Measurements from ENCODE around the gene ARHGAP26.
"Not testable (repeated sequence)": the region's sequence is repeated elsewhere in the genome, so short reads cannot be mapped to it uniquely, and the experiment has no call there.

Gene ARHGAP26

DNA sequence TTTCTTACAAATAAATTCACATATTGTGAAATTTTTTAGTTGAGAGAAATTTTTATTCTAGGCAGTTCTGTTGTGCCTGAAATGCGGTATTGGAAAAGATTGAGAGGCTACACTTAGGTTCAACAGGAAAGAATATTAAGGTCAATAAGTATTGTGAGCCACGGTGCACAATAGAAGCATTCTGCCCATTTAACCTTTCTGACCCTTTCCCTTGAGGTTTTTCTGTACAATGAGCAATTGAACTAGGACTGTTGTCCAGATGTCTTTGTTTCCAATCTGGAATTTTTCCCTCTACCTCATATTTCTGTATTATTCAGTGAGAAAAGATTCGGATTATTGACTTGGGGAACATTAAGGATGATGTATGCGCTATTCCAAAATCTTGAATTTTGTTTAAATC lies 428.2 kb downstream of the ARHGAP26 start:
- FAIRE-seq: no peak

DNA sequence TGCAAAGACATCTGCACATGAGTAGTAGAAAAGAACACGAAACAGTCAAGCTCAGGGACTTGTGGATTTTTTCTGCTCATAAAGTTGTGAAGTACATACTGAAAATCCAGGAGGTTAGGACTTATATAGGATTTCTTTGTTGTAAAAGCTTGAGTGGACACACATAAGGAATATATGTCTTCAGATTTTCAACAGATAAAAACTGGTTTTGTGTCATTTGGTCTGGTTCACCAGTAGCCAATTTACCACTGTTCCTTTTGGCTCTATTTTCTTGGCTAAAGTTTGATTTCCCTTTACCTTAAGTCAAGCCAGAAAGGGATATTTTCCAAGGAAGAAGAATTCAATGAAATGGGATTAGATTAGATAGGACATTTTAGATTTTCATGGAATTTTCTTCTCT lies 429.0 kb downstream of the ARHGAP26 start:
- FAIRE-seq: no peak

GRCh38 chr5:143199843-143200242 lies 429.7 kb downstream of the ARHGAP26 start:
- no peak for FAIRE-seq

GRCh38 chr5:143200781-143201398 lies 430.7 kb downstream of the ARHGAP26 start:
- FAIRE-seq: no peak

DNA sequence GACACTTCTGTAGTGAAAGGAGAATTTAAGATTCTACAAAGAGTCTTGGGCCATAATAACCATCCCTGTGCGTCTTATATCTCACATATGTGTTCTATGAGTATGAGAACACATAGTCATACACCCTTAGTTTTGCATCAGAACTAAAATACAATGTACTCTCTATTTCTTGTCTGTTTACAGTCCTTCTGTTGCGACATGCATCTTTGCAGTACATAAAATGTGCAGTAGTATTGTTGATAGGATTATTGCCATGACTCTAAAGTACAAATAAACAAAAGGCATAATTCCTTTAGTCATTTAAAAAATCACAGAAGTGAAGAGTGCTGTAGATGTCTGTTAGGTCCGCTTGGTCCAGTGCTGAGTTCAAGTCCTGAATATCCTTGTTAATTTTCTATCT lies 431.4 kb downstream of the ARHGAP26 start:
- no peak for FAIRE-seq

- not testable (repeated sequence) for FAIRE-seq
Observed at GRCh38 chr5:143203301-143203956, 433.3 kb downstream of the ARHGAP26 start.

DNA sequence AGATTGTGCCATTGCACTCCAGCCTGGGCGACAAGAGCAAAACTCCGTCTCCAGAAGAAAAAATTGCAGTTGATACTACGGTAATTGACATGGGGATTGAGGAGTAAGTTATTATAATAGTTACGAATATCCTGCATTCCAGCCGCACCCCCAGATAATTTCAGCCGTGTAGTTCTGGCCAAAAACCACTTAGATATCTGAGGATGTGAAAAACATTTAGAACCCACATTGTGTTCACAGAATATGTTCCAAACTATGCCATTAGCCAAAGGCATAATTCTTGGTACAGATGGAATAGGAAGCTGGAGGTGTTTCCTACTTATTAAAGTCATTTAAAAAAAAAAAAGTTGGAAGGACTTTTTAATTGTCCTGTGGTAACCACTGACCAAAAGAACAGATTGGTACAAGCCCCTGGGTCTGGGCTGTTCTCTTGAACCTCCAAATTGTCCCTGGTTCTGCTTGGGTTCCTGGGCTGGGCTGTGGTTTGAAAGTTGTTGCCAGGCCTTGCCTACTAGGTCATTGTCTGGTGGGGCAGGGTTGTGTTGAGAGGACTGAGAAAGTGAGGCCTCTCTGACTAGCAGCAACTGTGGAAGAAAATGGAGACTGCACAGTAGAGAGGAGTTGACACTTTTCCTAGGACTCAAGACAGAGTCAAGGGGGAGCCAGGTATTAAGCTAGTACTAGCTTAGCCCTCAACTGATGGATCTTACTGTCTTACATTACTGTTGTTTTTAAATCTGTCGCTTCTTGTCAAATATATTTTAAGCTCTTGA lies 434.5 kb downstream of the ARHGAP26 start:
- no peak for FAIRE-seq

GRCh38 chr5:143205386-143205785 lies 435.2 kb downstream of the ARHGAP26 start:
- FAIRE-seq: no peak

DNA sequence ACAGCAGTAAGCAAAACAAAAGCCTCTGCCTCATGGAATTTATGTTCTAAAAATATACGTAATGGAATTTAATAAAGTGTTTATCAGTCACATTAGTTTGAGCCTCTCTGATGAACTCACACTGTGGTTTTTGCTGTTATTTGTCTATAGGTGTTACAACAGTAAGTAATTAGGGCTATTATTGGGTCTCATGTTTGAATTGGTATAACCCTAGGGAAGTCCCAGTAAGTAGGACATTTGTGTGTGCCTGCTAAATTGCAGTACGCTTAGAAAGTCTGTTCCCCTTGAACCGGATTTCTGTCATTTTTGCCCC lies 435.7 kb downstream of the ARHGAP26 start:
- FAIRE-seq: no peak

DNA sequence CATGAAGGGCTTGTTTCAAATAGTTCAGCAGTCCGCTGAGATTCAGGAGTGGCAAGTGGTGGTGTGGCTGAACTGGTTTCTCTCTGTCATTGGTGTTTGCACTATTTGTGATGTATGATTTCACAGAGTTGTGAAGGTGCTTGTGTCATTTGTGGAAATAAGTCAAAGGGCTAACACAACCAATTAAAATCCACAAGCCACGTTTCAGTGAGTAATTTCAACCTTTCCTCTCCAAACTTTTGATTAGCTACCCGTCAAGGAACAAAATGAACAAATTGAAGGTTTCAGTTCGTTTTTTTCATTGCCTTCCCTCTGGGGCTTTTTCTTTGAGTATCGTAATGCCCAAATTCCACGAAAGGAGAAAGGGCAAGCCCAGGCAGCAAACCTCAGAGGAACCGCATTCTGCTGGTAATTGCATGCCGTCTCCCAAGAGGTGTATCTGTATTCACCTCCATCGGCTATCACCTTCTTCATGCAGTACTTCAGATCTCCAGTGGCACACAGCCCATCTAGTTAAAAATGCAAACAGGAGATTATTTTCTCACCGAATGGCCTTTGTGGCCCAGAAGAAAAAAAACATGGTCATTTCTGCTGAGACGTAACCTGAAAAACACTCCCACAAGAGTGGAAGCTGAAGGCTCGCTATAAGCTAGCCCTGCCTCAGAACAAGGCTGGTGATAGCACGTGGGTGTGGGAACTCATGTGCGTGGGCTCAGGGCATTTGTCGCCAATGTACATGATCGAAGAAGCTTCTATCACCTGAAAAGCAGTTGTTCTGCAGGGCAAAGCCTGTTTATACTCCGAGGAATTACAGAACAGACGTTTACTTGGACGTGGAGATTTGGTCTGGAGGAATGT lies 436.2 kb downstream of the ARHGAP26 start:
- no peak for FAIRE-seq

DNA sequence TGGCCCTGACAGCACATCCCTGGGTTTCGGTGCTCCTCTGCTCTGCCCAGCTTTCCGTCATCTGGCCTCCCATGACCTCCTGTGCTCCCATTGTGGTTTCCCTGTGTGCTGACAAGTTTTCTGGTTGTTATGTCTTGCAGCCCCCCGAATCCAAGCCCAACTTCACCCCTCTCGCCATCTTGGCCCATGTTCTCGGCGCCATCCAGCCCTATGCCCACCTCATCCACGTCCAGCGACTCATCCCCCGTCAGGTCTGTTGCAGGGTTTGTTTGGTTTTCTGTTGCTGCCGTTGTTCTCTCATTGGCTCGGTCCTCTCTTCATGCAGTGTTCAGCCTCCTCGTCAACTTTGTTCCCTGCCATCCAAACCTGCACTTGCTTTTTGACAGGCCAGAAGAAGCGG lies 436.9 kb downstream of the ARHGAP26 start:
- FAIRE-seq: no peak

DNA sequence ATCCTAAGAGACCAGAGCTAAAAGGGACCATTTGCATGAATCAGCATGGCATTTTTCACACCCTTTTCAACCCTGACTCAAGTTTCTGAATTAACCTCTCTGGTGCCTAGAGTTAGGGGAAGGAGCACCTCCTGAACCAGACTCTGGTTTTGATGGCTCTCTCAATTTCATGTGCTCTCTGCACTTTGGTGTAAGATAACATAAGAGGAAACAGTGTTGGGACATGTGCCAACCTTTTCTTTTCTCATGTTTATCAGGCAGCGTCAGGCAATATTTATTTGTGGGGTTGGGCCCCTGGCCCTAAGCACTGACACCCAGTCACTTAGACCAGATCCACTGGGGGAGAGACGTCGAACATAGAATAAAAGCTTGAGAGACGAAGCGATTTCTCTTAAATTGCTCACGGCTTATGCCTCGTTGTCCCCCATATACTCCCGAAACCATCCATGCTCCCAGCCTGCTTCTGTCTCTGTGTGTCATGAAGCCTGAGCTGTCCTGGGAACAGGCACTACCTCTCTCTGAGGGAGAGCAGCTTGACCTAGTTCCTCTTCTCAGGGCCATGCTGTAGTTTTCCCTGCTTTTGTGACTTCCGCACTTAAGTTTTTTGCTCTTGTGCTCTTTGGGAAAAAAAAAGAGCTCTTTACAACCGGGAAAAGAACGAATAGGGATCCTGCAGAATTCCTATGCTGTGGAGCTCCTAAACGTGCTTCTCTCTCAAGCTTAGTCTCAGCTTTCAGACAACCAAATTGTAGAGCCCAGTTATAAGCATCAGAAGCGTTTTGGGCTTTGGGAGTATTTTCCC lies 437.6 kb downstream of the ARHGAP26 start:
- no peak for FAIRE-seq

- no peak for FAIRE-seq
Observed at GRCh38 chr5:143208365-143208641, 438.1 kb downstream of the ARHGAP26 start.

DNA sequence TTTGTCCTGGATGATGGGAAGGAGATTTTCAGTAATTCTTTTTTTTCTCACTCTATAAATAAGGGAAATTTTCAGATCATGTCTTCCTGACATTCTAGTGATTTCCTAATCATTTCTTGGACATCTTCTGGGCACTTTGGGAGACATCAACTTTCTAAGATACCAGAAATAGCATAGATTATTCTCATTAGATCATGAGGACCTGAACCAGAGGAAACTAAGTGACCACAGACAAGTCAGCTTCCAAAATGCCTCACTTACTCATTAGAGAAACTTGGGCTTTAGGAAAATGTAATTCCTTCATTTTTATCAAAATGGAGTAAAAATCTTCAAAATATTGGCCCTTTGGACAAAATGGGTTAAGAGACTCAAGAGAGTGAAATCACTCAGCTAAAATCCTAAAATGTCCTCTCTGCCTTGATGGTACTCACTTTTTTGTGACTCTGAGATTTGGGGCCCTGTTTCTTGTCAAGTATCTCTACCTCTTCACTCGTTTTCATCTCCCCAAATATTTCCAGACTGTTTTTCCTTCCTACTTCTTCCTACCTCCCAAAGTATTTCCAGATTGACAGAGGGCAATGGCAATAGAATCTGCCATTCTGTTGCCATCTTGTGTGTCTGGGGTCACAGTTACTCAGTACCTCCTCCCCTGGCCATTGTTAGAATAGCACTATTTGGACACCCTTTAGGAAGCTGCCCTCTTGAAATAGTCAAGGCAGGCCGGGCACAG lies 438.8 kb downstream of the ARHGAP26 start:
- no peak for FAIRE-seq

DNA sequence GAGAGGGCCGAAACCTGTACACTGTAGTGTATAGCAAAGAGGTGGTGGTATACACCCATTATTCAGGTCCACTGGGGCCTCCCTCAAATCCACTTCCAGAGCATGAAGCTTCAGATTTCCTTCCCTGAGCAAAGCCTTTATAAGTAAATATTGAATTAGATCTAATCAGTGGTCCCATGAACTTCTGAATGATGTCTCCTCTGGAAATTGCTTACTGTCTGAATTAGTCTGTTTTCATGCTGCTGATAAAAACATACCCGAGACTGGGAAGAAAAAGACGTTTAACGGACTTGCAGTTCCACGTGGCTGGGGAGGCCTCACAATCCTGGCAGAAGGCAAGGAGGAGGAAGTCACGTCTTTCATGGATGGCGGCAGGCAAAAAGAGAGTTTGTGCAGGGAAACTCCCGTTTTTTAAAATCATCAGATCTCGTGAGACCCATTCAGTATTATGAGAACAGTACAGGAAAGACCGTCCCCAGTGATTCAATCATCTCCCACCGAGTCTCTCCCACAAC lies 439.8 kb downstream of the ARHGAP26 start:
- FAIRE-seq: no peak

GRCh38 chr5:143210576-143210975 lies 440.4 kb downstream of the ARHGAP26 start:
- FAIRE-seq: no peak

DNA sequence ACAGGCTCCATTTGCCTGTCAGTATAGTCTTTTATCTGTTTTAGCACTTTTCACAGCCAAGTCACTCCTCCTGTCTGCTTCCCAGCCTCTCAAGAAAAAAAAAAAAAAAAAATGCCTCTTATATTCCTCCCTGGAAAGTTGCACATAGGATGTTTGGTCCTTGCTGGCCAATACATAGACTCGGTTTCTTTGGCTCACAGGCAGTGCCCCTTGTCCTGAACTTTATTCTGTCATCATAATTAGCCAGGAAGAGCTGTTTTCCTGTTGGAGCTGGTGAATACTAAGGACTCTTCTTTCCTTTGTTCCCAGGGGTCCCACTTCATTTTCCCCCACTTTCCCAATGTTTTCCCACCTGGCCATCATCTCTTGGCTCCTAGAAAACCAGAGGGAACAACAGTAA lies 442.1 kb downstream of the ARHGAP26 start:
- FAIRE-seq: no peak

DNA sequence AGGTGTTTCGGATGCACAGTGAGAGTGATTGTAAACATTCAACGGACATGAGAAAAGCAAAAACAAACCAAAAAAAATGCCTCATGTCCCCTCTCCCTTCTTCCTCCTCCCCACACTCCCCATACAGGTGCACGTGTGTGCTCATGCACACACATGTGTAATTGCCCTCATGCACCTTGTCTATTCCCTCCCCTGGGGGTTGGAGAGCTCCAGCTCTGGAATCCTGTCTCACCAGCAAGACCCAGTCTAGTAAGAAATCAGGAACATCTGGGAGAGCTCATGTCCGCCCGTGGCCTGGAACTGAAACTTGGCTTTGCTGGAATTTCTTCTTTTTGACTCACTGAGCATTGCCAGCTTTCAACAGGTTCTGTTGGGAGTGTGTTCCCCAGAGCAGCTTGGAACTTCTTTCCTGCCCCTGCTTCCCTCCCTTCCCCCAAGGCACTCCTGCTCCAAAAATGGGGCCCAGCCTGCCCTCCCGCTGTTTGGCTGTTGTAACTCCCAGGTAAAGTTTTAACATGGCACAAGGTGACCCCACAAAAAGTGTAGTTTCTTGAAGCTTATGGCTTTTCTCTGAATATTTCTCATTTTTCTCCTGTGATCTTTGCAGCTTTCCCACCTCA lies 443.2 kb downstream of the ARHGAP26 start:
- FAIRE-seq: no peak

DNA sequence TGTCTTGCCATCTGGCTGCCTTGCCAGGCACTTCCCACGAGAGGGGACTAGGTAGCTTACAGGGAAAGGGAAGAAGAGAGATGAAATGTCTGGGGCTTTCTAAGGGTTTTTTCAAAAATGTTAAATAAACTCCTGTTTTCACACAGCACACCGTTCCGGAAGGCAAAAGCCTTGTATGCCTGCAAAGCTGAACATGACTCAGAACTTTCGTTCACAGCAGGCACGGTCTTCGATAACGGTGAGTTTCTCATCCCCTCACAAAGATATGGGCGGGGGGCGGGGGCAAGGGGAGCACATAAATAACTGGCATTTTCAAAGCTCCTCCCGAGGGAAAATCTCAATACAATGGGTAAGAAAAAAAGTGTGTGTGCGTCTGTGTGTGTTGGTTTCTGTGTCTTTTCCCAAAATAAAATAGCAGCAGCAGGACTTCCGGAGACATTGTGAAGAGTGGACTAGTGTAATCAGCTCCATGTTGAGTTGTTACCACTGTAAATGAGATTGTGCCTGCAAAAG lies 443.7 kb downstream of the ARHGAP26 start:
- no peak for FAIRE-seq

DNA sequence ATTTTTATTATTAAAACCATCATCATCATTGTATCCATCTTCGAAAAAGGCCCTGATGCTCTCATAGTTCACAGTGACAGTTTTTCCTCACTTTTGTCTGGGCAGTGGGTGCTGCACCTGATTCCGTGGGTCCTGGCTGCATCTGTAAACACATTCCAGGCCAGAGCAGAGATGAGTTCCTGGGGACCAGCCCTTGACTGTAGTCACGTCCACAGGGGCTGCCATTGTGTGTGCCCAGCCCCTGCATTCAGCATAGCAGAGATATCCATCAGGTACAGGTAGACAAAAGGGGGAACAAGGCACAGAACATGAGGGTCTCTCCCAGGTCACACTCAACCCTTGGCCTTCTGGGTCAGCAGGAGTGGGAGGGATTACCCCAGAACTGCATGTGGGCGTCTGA lies 444.3 kb downstream of the ARHGAP26 start:
- no peak for FAIRE-seq

GRCh38 chr5:143214890-143215289 lies 444.7 kb downstream of the ARHGAP26 start:
- FAIRE-seq: no peak

Measured in colon (tissue), 2 donors.